ENCODE measurements around the gene RNF220. TPM values are rescaled to one million over a fixed set of nuclear protein-coding genes. Genes with fewer than 3 reads are reported as not detected.

Gene RNF220
- total and polyA plus RNA-seq, 9 of the 15 experiments (the other 6 are each of a cell fraction or from before 2014, with no cell fraction given) = 5.1 to 117 (median 66.9) TPM

GRCh38 chr1:44631647-44632539 lies 226.8 kb downstream of the RNF220 start (continued):
- TF ChIP-seq POLR2B (IDR thresholded peaks at IDR 0.05; ENCODE audit: low read depth, partially characterized antibody) (peak; percentile 72), MECOM (CRISPR knock-in tag; IDR thresholded peaks at IDR 0.05) (peak; percentile 57; the same call in 1 of the 2 replicates), NRF1 (conservative IDR thresholded peaks at IDR 0.05 in 1 of 2, IDR thresholded peaks at IDR 0.05 in 1 of 2) (0 out of 4 replicates have a peak, but pooled peaks of 1 of the 2 experiments have one; percentile 20), ZC3H11A (IDR thresholded peaks at IDR 0.05; ENCODE audit: low read depth, low read length) (no peak), ZNF232 (CRISPR knock-in tag; IDR thresholded peaks at IDR 0.05) (no peak), RBM34 (IDR thresholded peaks at IDR 0.05; ENCODE audit: borderline replicate concordance, insufficient read depth, low read length) (no peak), ZNF57 (CRISPR knock-in tag; IDR thresholded peaks at IDR 0.05) (no peak), ZKSCAN8 (CRISPR knock-in tag; IDR thresholded peaks at IDR 0.05) (peak; percentile 41; the same call in 1 of the 2 replicates), RBM14 (IDR thresholded peaks at IDR 0.05; ENCODE audit: borderline replicate concordance, insufficient read depth, low read depth, low read length) (no peak), ARHGAP35 (IDR thresholded peaks at IDR 0.05; ENCODE audit: partially characterized antibody) (no peak), NFIX (CRISPR knock-in tag; IDR thresholded peaks at IDR 0.05; ENCODE audit: low read depth) (no peak), FOXJ3 (CRISPR knock-in tag; IDR thresholded peaks at IDR 0.05) (no peak), FIP1L1 (IDR thresholded peaks at IDR 0.05; ENCODE audit: low read depth, low read length, poor library complexity, severe bottlenecking) (peak; percentile 90), ZBTB8A (IDR thresholded peaks at IDR 0.05; ENCODE audit: partially characterized antibody) (no peak), FOXA1 (IDR thresholded peaks at IDR 0.05; ENCODE audit: borderline replicate concordance) (no peak), NR2F6 (CRISPR knock-in tag; IDR thresholded peaks at IDR 0.05) (peak; percentile 72), NFYB (IDR thresholded peaks at IDR 0.05; ENCODE audit: extremely low read depth, insufficient read length) (no peak), ZNF77 (CRISPR knock-in tag; IDR thresholded peaks at IDR 0.05) (no peak), L3MBTL2 (IDR thresholded peaks at IDR 0.05) (peak; percentile 86), XRCC4 (IDR thresholded peaks at IDR 0.05; ENCODE audit: extremely low read depth, insufficient read depth, insufficient read length) (no peak)
- TF ChIP-seq, protein P1, sequence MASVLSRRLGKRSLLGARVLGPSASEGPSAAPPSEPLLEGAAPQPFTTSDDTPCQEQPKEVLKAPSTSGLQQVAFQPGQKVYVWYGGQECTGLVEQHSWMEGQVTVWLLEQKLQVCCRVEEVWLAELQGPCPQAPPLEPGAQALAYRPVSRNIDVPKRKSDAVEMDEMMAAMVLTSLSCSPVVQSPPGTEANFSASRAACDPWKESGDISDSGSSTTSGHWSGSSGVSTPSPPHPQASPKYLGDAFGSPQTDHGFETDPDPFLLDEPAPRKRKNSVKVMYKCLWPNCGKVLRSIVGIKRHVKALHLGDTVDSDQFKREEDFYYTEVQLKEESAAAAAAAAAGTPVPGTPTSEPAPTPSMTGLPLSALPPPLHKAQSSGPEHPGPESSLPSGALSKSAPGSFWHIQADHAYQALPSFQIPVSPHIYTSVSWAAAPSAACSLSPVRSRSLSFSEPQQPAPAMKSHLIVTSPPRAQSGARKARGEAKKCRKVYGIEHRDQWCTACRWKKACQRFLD (CRISPR knock-in tag; IDR thresholded peaks at IDR 0.05) = peak; percentile 84
- TF ChIP-seq, protein P2, sequence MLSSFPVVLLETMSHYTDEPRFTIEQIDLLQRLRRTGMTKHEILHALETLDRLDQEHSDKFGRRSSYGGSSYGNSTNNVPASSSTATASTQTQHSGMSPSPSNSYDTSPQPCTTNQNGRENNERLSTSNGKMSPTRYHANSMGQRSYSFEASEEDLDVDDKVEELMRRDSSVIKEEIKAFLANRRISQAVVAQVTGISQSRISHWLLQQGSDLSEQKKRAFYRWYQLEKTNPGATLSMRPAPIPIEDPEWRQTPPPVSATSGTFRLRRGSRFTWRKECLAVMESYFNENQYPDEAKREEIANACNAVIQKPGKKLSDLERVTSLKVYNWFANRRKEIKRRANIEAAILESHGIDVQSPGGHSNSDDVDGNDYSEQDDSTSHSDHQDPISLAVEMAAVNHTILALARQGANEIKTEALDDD (IDR thresholded peaks at IDR 0.05) = no peak
- TF ChIP-seq, protein P3, sequence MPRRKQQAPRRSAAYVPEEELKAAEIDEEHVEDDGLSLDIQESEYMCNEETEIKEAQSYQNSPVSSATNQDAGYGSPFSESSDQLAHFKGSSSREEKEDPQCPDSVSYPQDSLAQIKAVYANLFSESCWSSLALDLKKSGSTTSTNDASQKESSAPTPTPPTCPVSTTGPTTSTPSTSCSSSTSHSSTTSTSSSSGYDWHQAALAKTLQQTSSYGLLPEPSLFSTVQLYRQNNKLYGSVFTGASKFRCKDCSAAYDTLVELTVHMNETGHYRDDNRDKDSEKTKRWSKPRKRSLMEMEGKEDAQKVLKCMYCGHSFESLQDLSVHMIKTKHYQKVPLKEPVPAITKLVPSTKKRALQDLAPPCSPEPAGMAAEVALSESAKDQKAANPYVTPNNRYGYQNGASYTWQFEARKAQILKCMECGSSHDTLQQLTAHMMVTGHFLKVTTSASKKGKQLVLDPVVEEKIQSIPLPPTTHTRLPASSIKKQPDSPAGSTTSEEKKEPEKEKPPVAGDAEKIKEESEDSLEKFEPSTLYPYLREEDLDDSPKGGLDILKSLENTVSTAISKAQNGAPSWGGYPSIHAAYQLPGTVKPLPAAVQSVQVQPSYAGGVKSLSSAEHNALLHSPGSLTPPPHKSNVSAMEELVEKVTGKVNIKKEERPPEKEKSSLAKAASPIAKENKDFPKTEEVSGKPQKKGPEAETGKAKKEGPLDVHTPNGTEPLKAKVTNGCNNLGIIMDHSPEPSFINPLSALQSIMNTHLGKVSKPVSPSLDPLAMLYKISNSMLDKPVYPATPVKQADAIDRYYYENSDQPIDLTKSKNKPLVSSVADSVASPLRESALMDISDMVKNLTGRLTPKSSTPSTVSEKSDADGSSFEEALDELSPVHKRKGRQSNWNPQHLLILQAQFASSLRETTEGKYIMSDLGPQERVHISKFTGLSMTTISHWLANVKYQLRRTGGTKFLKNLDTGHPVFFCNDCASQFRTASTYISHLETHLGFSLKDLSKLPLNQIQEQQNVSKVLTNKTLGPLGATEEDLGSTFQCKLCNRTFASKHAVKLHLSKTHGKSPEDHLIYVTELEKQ (CRISPR knock-in tag; IDR thresholded peaks at IDR 0.05) = no peak

Data from K562 (cell line).